Epithelial cell of esophagus (primary cell): ENCODE measurements around the gene N4BP3.

Experiments
- DNase-seq: peaks from one replicate; pipeline ENCODE4 v3.0.0; 2010; ENCODE audit warnings: low read depth
- H3K4me3 ChIP-seq: 2 replicates; pipeline ENCODE4 v1.5.1; 2011; ENCODE audit warnings: mild to moderate bottlenecking, low read length, control low read depth
- CTCF ChIP-seq: IDR thresholded peaks from 2 replicates; pipeline ENCODE4 v1.5.1; 2011; ENCODE audit warnings: low read depth, mild to moderate bottlenecking, low read length, control low read depth, inconsistent platforms; ENCODE audit not compliant: insufficient read depth; ENCODE audit errors: missing control alignments

The N4BP3 gene

DNA sequence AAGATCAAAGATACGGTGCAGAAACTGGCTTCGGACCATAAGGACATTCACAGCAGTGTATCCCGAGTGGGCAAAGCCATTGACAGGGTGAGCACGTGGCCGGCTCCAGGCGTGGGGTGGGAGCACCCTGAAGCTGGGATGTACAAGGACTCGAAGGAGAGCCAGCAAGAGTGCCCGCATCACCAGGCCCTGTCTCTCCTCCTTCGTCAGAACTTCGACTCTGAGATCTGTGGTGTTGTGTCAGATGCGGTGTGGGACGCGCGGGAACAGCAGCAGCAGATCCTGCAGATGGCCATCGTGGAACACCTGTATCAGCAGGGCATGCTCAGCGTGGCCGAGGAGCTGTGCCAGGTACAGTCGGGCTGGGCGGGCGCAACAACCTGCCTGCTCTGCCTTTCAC lies 29.3 kb downstream of the N4BP3 start:
- TF ChIP-seq CTCF = no peak
- DNase-seq = no peak

GRCh38 chr5:178143246-178143645 lies 29.9 kb downstream of the N4BP3 start:
- no peak for DNase-seq
- no peak overlapping the region for H3K4me3 ChIP-seq
- no peak for TF ChIP-seq CTCF

More for the DNA sequence above, 29.3 kb downstream of the N4BP3 start:
- H3K4me3 ChIP-seq = no peak overlapping the region

- DNase-seq = no peak
- H3K4me3 ChIP-seq = no peak overlapping the region
- no peak for TF ChIP-seq CTCF
These were observed 30.6 kb downstream of the N4BP3 start for GRCh38 chr5:178143901-178144300.

DNA sequence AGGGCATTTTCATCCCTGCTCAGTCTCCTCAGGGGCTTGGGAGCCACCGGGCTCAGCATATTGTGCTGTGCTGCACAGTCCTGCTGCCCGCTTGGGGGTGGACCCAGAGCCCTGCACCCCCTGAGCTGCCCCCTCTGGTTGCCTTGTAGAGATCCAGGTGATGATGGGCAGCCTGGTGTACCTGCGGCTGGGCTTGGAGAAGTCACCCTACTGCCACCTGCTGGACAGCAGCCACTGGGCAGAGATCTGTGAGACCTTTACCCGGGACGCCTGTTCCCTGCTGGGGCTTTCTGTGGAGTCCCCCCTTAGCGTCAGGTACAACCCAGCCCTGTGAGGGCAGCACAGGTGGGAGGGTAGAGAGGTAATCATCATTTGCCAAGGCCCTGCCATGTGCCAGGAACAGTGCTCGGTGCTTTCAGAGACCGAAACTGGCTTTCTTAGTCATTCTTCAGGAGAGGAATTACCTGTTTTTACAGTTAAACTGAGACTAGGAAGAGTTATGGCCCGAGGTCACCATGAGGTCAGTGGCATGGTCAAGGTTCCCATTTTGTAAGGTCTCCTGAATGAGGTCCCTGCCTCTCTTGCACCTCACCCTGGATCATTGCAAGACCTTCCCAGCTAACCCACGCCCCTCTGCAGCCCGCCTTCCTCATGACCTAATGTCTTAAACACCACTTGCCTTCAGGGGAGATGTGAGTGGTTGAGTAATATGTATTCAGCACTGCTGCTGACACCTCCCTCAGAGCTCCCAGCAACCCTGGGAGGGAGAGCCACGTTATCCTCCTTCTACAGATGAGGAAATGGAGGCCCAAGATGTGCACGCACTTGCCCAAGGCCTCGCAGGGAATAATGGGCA lies 32.9 kb downstream of the N4BP3 start:
- peak; percentile 85 for TF ChIP-seq CTCF
- DNase-seq = peak; percentile 99
- H3K4me3 ChIP-seq = no peak overlapping the region

GRCh38 chr5:178147406-178147805 lies 34.1 kb downstream of the N4BP3 start:
- DNase-seq = no peak
- no peak for TF ChIP-seq CTCF
- no peak overlapping the region for H3K4me3 ChIP-seq

DNA sequence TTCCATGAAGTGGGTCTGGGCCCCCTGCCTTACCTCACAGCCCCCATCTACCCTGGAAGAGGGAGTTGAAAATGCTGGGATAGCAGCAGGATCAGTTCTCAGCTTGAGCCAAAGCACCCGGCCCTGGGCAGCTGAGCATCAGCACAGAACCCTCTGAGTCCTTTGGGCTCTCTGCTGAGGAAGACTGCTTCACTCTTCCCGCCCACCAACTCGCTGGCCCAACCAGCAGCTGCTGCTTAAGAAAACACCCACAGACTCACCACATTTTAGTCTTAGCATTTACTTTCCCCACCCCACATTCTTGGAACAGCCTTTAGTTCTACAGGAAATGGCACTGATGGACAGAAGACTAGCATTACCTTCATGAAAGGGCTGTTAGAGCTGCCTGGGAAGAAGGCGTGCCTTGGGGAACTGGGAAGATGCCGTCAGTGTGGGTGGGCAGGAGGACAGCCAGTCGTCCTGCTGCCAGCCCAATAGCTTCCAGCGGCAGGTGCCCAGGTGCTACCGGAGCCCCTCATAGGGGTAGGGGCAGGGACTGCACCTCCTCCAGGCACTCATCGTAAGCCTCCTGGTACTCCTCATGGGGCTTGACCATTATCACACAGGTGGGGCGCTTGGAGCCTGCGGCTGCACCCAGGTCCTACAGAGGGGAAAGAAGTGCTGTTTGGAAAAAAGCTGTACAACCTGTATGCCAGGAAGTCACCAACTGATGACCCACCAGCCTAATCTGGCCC lies 36.0 kb downstream of the N4BP3 start:
- no peak overlapping the region for H3K4me3 ChIP-seq
- no peak for DNase-seq
- no peak for TF ChIP-seq CTCF
